Limb (tissue), 2 donors: ENCODE measurements around the gene PDZRN3.
"Not testable (repeated sequence)": the region's sequence is repeated elsewhere in the genome, so short reads cannot be mapped to it uniquely, and the experiment has no call there.

Source experiments
- DNase-seq, 2 donors: peaks; one replicate each; pipeline ENCODE4 v3.0.0-alpha.2; 2016; ENCODE audit errors: extremely low spot score in 2 of 2

The PDZRN3 gene

GRCh38 chr3:73592154-73593144, 32.3 kb downstream of the PDZRN3 start:
- no peak for DNase-seq

GRCh38 chr3:73591286-73591800, 33.4 kb downstream of the PDZRN3 start:
- DNase-seq = no peak

- DNase-seq = no peak
Measured at GRCh38 chr3:73586628-73587027, 38.1 kb downstream of the PDZRN3 start.

- no peak for DNase-seq
Measured at GRCh38 chr3:73586190-73586589, 38.6 kb downstream of the PDZRN3 start.

GRCh38 chr3:73584873-73585272, 39.9 kb downstream of the PDZRN3 start:
- DNase-seq = no peak

DNA sequence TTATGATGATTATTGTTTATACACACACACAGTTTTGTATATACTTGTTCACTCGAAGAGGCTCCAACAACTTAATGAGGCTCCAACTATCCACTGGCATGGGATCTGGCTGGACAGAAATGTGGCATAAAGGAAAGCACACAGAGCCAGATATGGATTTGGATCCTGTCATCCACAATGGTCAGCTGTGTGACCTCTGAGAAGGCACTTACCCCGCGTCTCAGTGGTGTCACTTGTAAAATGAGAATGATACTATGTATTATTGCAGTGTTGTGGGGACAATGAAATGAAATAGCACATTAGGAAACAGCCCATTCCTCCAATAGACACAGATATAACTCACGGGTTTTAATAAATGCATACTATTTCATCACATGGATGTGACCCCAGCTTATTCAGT, 42.2 kb downstream of the PDZRN3 start:
- no peak for DNase-seq

GRCh38 chr3:73581134-73581846, 43.5 kb downstream of the PDZRN3 start:
- no peak for DNase-seq

GRCh38 chr3:73580343-73580742, 44.4 kb downstream of the PDZRN3 start:
- no peak for DNase-seq

DNA sequence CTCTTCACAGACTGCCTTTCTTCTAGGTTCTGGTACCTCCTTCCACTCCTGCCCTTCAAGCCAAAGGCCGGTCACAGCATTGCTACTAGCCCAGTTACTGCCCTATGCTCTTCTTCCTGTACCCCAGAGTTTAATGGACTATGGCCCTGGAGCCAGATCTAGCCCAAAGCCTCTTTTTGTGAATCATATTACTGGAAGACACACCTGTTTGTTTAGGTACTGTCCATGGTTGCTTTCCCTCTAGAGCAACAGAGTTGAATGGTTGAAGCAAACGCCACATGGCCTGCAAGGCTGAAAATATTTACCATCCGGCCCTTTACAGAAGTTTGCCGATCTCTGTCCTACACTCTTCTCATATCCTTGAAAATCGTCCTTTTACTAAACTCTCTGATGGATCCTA, 47.0 kb downstream of the PDZRN3 start:
- DNase-seq = no peak

DNA sequence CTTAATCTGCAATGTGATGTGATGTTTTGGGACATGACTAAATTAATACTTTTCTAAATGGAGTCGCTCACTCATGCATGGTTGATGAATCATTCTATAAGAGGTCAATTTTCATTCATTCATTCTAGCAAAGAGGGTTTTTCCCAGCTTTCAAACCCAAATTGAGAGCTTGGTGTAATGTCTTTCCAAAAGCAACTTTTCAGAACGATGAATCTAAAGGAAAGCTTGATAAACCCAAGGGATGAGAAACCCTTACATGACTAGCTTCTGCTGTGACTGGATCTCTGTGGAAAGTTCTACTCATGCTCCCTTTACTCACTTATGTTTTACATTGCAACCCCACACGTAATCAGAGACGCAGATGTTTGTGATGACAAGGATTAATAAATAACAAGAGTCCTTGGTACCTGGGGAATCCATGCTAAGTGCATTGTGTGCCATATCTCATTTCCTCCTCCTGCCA, 47.7 kb downstream of the PDZRN3 start:
- no peak for DNase-seq

DNA sequence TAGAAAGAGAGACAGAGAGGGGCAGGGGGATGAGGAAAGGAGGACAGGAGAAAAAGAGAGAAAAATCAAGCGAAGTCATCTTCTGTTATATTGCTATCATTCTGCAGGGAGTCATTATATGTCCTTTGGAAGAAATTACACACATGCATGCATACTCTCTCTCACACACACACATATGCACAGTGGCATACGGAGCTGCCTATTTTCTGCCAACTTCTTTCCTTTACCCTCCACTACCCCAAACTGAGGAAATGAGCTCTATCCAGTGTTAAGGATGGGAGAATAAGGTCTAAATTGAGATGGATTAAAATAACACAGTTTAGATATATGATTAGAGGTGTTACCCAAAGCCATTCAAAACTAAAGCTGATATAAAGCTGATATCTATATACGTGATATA, 48.8 kb downstream of the PDZRN3 start:
- DNase-seq = no peak

GRCh38 chr3:73575519-73575918, 49.2 kb downstream of the PDZRN3 start:
- DNase-seq = no peak

GRCh38 chr3:73573204-73573603, 51.5 kb downstream of the PDZRN3 start:
- no peak for DNase-seq

DNA sequence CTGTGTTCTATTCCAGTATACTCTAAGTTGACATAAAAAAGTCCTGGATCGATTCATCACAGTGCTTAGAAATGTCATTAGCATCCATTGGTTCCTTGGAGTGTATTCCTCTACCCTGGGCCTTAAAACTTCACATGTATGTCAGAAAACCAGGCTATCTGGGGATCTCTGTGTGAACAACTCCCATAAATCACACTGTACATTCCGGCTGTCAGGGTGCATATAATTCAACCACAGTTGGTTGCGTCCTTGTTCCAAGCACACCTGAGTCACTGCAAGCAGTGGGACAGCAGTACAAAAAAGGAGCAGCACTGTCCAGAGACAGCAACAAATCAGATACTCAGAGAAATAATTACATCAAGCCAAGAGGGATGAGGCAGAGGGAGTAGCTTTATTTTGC, 52.4 kb downstream of the PDZRN3 start:
- no peak for DNase-seq

DNA sequence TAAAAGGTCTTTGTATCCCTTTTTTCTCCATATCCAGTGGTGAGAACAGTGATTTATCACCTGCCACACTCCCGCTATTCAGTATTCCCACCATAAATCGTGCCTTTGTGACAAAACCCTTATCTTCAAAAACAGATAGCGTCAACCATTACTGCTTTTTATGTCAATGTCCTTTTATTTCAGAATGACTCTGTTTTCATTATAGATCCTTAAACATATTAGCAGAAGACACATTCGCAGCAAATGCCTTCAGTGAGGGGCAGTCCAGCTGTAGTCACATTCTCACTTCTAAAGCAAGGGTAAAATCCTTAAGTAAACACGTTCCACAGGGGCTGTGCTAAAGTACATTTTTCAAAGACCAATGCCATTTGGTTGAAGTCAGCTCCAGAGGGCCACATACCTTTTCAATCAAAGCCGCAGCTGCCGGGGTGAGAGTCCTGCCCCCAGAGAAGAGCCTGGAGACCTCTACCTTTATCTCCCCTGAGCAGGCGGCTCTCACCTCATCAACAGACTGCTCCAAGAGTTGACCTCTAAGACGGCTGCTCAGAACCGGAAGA, 53.4 kb downstream of the PDZRN3 start:
- DNase-seq = no peak

GRCh38 chr3:73569246-73569760, 55.4 kb downstream of the PDZRN3 start:
- no peak for DNase-seq

GRCh38 chr3:73568371-73568862, 56.3 kb downstream of the PDZRN3 start:
- DNase-seq = no peak

GRCh38 chr3:73565374-73565773, 59.4 kb downstream of the PDZRN3 start:
- DNase-seq = not testable (repeated sequence)

GRCh38 chr3:73563896-73564582, 60.7 kb downstream of the PDZRN3 start:
- DNase-seq = no peak

DNA sequence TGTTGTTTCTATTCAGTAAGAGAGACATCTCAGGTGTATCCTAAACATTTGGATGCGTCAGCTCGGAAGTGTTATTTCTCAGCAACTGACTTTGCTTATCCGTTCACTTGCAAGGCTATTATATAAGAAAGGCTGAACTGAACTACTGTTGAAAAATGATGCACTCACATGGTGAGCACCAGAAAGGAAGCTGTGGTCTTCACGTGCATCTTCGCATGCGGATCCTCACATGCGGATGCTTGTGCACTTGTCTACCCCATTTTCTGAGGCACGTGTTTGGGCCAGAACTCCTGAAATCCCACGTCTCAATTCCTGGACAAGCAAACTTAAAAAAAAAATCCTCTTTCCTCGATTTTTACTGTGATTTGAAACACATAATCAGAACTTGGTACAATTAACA, 63.2 kb downstream of the PDZRN3 start:
- no peak for DNase-seq

DNA sequence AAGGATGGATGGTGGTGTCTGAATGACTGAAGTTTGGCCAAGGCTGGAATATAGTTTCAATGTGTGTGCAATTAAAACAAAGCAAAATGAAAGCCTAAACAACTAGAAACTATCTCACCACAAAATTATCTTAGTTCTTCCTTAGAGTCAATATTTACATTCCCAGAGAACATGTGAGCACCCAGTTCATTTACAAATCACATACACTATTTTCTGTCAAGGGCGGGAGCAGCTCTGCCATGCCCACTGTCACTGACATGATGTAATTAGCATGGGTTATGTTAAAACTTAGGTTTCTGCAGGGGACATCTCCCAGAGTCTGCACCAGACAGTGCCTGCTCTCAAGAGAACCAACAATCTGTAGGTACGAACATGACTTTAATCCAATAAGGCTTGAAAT, 65.0 kb downstream of the PDZRN3 start:
- DNase-seq = no peak
